Spleen (tissue), 7 donors: ENCODE results near the gene ARL15.

ENCODE experiments used
- POLR2A ChIP-seq, 3 donors: fragments of 450-650 bp; IDR thresholded peaks; one replicate each; pipeline ENCODE4 v1.5.1; 2017; ENCODE audit warnings: antibody characterized with exemption in 3 of 3, mild to moderate bottlenecking in 1 of 3
- TF ChIP-seq, protein P1 (sequence below), 11 experiments: fragments of 200-600 bp in 7 of 11; fragments of 450-650 bp in 4 of 11; sonication (generic) in 4 of 11; IDR thresholded peaks in 8 of 11; conservative IDR thresholded peaks in 3 of 11; 1 replicate in 7 of 11; 2 replicates in 4 of 11; pipeline versions ENCODE4 v1.4.0 to v1.8.0; 2016 to 2021; ENCODE audit warnings: antibody characterized with exemption in 11 of 11, inconsistent platforms in 4 of 11, mild to moderate bottlenecking in 1 of 11
- donor health status: DM: no; HTN: no; CAD: no; lungs with moderate emphysema.
- donor health status: DM: no; HTN: no; CAD: no.
- donor health status: DM: no; HTN: no; CAD: no.

DNA sequence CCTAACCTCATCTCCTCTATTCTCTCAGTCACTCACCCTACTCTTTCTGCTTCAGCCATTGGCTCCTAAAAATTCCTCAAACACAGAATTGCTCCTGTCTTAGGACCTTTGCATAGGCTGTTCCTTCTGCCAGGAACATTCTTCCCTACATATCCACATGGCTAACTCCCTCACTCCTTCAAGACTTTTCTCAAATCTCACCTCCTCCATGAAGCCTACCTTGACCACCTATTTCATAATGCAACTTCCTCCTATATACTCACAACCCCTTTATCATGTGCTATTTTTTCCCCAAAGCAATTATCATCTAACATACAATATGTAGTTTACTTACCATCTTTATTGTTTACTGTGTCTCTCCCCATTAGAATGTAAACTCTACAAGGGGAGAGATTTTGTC, 45.8 kb downstream of the ARL15 start:
- TF ChIP-seq, protein P1, sequence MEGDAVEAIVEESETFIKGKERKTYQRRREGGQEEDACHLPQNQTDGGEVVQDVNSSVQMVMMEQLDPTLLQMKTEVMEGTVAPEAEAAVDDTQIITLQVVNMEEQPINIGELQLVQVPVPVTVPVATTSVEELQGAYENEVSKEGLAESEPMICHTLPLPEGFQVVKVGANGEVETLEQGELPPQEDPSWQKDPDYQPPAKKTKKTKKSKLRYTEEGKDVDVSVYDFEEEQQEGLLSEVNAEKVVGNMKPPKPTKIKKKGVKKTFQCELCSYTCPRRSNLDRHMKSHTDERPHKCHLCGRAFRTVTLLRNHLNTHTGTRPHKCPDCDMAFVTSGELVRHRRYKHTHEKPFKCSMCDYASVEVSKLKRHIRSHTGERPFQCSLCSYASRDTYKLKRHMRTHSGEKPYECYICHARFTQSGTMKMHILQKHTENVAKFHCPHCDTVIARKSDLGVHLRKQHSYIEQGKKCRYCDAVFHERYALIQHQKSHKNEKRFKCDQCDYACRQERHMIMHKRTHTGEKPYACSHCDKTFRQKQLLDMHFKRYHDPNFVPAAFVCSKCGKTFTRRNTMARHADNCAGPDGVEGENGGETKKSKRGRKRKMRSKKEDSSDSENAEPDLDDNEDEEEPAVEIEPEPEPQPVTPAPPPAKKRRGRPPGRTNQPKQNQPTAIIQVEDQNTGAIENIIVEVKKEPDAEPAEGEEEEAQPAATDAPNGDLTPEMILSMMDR (IDR thresholded peaks at IDR 0.05 in 8 of 11, conservative IDR thresholded peaks at IDR 0.05 in 3 of 11), result no peak
- no peak for TF ChIP-seq POLR2A (IDR thresholded peaks at IDR 0.05)
